HuH-7 (cell line): ENCODE results near the gene GOLGA2.

Experiments used
- DNase-seq: peaks from one replicate; pipeline ENCODE4 v3.0.0; 2011; ENCODE audit warnings: low spot score

The GOLGA2 gene, protein sequence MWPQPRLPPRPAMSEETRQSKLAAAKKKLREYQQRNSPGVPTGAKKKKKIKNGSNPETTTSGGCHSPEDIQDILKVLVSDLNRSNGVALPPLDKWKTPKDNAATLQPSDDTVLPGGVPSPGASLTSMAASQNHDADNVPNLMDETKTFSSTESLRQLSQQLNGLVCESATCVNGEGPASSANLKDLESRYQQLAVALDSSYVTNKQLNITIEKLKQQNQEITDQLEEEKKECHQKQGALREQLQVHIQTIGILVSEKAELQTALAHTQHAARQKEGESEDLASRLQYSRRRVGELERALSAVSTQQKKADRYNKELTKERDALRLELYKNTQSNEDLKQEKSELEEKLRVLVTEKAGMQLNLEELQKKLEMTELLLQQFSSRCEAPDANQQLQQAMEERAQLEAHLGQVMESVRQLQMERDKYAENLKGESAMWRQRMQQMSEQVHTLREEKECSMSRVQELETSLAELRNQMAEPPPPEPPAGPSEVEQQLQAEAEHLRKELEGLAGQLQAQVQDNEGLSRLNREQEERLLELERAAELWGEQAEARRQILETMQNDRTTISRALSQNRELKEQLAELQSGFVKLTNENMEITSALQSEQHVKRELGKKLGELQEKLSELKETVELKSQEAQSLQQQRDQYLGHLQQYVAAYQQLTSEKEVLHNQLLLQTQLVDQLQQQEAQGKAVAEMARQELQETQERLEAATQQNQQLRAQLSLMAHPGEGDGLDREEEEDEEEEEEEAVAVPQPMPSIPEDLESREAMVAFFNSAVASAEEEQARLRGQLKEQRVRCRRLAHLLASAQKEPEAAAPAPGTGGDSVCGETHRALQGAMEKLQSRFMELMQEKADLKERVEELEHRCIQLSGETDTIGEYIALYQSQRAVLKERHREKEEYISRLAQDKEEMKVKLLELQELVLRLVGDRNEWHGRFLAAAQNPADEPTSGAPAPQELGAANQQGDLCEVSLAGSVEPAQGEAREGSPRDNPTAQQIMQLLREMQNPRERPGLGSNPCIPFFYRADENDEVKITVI

DNA sequence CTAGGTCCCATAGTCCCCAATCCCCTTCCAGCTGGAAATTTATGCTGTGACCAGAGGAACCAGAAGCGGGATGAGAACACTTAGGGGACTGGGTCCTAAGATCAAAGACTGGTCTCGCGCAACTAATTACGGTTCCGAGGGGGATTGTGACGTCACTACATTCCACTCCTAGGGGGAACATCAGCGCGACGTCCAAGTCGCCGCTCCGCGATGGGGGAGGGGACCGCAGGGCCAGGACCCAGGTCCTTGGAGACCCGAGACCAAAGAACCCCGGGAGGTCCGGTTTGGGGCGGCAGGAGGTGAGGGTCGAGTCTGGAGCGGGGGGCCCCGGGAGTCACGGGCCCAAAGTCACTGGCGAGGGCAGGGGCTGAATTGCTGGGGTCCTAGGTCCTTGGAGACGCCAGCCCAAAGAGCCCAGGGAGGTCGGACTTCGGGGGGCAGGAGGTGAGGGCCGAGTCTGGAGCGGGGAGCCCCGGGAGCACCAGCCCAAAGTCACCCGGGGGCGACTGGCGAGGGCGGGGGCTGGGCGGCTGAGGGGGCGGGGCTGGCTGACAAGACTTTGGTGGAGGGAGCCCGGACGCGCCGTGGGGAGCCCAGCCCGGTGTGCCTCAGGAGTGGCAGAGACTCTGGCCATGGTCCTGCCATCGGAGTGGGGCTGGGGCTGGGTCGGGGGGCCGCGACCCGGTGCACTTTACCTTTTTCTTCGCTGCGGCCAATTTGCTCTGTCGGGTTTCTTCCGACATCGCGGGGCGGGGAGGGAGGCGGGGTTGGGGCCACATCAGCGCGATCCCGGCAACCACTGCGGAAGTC, at the start of gene GOLGA2:
GOLGA2 (minus strand) TSS at position 810 of the 810 bp plus-strand sequence; CDS start at position 779, 31 bp downstream.
- DNase-seq = peak; percentile 67

DNA sequence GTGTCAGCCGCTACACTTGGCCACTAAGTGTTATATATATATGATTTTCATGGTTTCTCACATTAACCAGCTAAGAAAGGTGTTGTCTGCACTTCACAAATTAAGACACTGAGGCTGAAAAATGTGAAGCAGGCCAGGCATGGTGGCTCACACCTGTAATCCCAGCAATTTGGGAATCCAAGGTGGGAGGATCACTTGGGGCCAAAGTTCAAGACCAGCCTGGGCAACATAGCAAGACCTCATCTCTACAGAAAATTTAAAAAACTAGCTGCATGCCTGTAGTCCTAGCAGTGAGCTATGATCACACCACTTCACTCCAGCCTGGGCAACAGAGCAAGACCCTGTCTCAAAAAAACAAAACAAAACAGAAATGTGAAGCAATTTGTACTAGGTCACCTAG, 48.6 kb upstream of the GOLGA2 start:
- DNase-seq = no peak

DNA sequence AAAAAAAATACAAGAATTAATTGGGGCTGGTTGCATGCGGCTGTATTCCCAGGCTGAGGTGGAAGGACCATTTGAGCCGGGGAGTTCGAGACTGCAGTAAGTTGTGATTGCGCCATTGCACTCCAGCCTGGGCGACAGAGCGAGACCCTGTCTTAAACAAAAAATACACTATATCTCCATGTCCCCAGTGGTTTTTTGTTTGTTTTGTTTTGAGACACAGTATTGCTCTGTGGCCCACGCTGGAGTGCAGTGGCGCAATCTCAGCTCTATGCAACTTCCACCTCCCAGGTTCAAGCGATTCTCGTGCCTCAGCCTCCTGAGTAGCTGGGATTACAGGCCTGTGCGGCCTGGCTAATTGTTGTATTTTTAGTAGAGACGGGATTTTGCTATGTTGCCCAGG, 48.0 kb upstream of the GOLGA2 start:
- DNase-seq = no peak

DNA sequence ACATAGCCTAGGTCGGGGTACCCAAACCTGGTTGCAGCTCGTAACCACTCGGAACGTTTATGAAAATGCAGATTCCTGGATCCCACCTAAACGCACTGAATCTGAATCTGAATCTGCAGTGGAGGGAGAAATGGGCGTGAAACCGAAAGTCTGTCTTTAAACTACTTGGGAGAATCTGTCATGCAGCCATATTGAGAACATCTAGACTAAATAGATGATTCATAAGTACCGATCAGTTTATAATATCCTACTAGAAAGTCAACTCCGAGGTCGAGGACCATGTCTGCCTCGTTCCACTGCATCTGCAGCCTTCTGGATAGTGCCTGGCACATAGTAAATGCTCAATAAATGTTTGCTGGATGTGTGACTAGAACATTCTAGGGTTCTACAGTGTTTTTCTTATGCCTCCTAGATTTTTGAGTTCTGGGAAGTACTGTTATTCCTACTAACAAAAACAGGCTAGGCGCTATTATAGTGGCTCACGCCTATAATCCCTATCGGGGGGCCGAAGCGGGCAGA, 47.5 kb upstream of the GOLGA2 start:
- DNase-seq = no peak

DNA sequence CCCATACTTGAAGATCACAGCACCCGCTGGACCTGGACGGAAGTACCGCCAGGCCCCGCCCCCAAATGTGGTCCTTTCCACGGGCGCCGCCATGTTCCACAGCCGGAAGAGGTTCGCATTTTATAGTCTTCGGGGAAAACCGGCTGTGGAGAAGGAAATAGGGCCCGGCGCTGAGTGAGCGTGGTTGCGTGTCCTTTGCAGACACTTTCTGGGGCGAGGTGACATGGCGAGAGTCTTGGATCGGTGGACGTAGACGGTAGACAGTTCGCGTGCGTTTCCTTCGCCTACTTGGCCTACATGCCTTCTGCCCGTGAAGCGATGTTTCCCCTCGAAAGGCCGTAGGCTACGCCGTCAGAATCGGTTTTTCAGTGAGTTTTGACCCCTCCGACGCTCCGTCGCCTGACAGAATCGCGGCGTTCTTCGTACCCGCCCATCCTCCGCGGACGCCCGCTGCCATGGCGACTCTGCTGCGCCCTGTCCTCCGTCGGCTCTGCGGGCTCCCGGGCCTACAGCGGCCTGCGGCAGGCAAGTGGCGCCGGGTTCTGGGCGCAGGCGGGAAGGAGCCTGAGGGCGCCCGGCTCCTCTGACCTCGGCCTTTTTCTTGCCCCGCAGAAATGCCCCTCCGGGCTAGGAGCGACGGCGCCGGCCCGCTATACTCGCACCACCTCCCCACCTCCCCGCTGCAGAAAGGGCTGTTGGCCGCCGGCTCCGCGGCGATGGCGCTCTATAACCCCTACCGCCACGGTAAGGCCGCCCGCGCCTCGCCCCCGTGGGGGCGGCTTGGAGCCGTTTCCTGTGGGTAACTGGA, 46.8 kb upstream of the GOLGA2 start, which contains the start of the genes COQ4 and TRUB2:
COQ4 (plus strand) TSS at position 436 of the 808 bp plus-strand sequence; CDS start at position 456, 20 bp downstream.
TRUB2 (minus strand) TSS at position 44 of the 808 bp plus-strand sequence; CDS start at position 5, 39 bp downstream.
- DNase-seq = peak; percentile 96

DNA sequence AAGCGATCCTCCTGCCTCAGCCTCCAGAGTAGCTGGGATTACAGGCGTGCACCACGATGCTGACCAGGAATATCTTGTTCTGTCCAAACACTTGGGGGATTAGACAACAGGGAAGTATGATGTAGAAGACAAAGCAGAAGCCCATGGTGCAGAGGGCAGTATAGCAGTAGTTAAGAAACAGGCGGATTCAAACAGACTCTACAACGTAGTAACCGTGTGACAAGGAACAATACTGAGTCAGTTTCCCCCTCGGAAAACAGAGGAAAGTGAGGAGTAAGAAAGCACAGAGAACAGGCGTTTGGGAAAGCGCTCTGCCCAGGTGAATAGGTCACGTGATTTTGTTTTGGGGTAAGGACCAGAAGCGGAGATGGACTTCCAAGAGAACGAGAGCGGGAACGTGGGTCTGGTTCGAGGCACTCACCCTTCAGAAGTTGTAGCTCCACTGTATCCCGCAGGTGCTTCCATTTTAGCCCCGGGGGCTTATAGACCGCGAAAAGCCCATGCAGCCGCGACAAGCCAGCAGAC, 46.1 kb upstream of the GOLGA2 start:
- no peak for DNase-seq

DNA sequence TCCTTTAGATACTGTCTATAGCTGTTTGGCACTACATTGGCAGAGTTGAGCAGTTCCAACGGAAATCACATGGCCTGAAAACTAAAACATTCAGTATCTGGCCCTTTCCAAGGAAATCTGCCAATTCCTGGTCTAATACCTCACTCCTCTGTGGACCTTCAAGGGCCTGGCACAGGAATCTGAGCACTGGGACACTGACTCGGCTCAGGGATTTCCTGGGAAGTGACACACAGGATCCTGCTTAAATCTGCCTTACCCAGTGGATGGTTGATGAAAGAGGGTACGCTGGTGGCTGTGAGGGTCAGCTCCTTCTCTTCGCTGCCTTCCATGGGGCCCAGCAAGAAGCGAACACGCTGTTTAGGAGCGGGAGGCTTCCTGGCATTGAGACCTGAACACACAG, 45.5 kb upstream of the GOLGA2 start:
- no peak for DNase-seq

DNA sequence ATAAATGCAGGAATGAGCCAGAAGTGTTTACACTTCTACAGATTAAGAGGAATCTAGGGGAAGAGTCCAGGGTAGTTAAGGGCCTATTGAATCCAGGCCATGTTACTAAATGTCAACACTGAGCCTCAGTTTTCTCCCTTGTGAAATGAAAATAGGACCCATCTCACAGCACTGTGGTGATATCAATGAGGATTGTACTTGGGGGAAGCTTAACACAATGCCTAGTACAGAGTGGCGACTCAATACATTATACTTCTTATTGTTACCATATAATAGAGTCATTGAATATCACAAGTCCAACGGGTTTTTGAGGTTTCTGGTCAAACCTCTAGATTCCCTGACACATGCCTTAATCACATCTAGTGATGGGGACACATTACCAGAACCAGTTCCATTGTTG, 41.8 kb upstream of the GOLGA2 start:
- DNase-seq = no peak

DNA sequence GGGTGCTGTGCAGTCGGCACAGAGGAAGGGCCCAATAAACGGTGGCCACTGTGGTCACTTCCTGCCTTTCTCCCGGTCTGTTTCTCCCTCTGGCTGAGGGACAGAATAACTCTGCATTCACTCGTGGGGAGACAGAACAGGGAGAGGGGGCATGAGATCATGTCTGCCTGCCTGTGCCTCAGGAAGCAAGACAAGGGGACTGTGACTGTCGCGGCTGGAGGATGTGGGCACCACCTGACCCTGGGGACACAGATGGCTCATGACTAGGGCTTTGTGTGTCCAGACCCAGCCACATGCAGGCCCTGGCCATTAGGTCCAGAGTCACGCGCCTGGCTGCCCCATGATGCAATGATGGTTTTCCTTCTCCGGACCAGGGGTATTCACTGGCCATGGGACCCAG, 40.6 kb upstream of the GOLGA2 start:
- no peak for DNase-seq

DNA sequence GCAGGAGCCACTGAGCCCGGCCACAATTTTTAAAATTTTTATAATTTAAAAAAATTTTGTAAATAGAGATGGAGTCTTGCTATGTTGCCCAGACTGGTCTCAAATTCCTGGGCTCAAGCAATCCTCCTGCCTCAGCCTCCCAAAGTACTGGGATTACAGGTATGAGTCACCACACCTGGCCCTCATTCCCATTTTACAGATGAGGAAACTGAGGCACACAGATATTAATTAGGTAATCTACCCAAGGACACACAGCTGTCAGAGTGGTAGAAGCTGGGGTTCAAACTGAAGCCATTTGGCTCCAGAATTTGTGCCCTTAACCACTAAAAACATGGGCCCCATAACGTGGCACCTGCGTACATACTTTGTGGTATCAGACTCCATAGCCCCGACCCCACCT, 38.9 kb upstream of the GOLGA2 start:
- no peak for DNase-seq

DNA sequence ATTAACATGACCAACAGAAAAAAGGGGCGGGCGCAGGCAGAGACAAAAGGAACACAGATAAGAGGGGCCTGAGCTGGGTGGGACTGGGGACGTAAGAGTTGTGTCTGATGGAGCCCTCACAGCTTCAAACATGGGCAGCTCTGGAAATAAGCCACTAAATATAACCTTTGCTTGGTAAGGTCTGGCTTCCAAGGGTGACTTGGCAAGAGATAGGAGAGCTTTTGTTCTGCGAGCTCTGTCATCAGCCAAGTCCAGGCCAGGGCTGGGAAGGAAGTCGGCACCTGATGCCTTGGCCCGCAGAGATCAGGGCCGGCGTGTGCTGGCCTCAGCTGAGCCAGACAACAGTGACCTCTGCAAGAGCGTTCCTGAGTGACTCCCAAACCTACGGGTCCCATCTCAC, 34.7 kb upstream of the GOLGA2 start:
- no peak for DNase-seq

DNA sequence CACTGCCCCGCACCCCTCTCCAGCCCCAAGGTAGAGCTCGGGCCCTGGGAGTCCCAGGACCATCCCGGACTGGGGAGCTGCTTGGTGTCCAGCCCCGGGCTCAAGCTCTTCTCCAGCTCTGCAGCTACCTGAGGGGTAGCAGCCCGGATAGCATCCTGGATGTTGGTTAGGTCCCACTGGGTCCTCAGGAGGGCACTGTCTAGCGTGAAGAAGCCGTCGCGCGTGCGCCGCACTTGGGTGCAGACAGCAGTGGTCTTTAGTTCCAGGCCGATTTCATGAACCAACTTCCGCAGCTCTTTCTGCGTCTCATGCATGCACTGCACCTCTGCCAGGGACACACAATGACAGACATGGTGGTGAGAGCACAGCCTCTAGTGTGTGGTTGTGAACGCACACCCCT, 33.7 kb upstream of the GOLGA2 start:
- no peak for DNase-seq

DNA sequence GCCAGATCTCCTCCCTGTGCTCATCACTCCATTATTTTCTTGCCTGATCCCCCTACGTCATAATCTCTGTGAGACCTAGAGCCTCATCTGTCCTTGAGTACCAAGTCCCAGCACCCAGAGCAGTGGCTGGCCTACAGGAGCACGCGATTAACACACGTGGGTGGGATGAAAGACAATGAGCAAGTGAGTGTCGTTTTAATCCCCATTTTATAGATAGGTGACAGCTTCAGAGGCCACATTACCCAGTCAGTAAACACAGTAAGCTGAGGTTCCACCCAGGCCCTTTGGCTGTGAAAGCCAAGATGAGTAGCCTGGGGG, 29.1 kb upstream of the GOLGA2 start:
- no peak for DNase-seq

DNA sequence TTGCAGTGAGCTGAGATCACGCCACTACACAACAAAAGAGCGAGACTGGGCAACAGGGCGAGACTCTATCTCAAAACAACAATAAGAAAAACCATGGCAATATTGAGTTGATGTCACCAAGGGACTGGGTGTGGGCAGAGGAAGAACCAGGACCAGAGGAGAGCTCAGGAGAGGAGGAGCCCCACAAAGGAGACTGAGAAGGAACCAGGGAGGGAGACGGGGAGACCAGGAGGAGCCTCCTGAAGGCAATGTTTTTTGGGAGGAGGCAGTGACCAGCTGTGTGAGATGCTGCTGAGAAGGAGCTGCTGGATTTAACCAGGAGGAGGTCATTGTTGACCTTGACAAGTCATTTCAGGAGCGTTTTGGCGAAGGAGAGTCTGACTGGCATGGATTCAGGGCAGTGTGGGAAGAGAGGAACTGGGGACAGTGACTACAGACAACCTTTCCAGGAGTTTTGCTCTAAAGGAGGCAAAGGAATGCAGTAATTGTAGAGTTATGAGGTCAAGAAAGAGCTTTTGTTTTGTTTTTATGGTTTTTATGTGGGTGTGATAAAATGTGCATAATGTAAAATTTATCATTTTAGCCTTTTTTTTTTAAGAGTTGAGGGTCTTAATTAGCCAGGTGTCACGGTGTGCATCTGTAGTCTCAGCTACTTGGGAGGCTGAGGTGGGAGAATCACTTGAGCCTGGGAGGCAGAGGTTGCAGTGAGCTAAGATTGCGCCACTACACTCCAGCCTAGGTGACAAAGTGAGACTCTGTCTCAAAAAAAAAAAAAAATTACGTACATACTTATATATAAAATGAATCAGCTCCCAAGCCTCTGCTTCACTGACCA, 28.5 kb upstream of the GOLGA2 start:
- DNase-seq = no peak

DNA sequence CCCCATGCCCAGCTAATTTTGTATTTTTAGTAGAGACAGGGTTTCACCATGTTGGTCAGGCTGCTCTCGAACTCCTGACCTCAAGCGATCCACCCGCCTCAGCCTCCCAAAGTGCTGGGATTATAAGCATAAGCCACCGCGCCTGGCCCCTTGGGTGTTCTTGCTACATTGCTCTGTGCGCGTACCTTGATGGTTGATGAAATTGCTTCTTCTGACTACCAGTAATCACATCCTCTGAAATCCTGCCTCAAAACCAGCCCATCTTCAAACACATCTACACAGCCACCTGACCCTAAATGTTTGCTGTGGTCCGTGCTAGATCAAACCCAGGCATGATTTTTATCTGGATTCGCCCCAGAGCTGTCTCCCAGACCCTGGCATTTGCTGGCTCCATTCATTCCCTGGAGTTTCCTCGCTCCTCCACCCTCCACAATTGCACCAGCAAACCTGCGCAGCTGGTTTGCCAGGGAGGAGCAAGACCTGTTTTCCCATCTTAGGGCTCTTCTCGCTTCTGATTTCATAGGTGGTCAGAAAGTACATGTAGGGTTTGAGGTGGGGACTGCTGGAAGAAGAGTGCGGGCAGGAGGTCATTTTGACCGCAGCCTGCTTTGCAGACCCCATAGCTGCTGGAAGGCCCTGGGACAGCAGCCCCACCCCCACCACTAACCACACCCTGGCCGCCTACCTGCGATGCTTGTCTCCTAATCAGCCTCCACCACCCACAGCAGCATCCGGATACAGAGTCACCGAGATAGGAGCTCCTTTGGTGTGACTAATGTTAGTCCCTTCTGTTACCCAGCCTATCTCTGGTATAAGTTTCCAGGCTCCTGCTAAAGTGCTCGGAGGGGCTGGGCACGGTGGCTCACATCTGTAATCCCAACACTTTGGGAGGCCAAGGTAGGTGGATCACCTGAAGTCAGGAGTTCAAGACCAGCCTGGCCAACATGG, 23.0 kb upstream of the GOLGA2 start:
- DNase-seq = no peak

DNA sequence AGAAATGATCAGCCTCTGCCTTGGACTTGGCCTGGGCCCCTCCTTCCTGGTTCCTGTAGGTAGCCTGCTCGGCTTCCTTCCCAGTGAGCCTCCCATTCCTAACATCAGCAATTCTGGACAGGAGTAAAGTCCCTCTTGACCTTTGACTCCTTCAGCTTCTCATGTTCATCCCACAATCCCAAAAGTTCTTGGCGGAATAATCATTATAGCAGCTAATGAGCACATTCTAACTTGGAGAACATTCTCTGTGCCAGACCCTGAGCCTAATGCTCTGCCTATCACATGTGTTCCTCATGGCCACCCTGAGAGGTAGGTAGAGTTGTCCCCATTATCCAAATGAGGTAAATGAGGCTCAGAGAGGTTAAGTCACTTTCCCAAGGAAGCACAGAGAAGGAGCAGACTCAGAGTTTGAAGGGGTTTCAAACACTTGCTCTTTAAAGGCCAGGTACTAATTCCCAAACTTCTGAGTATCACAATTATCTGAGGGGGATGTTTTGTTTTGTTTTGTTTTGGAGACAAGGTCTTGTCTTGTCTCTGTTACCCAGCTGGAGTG, 21.5 kb upstream of the GOLGA2 start:
- no peak for DNase-seq

DNA sequence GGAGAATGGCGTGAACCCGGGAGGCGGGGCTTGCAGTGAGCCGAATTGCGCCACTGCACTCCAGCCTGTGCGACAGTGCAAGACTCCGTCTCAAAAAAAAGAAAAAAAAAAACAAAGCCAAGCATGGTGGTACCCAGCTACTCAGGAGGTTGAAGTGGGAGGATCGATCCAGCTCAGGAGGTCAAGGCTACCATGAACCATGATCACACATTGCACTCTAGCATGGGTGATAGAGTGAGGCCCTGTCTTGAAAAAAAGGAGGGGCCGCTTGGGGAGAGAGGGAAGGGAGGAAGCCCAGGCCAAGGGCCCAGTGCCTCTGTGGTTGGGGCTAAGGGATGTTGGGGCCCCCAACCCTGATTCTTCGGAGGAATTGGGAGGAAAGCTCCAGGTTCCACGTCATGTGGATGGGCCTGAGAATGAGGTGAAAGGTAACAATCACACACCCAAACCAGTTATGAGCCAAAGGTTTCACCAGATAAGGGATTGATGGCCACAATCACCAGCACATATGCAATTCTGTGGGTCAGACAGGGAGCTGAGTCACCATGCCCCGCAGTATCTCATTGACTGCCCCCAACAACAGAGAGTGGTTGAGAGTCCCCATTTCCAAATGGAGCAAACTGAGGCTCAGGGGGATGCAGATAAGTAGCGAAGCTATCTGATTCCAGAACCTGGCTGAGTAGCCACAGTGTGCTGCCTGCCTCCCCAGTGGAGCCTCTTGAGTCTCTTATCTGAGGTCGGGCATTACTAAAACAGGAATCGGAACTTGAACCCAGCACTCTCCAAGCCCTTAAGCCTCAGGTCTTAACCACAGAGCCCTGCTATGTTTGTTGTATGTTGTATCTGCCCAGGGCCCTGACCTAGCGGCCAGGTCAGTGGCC, 20.8 kb upstream of the GOLGA2 start:
- peak; percentile 47 for DNase-seq
